Measurements from ENCODE around the gene STC2.

Gene STC2

DNA sequence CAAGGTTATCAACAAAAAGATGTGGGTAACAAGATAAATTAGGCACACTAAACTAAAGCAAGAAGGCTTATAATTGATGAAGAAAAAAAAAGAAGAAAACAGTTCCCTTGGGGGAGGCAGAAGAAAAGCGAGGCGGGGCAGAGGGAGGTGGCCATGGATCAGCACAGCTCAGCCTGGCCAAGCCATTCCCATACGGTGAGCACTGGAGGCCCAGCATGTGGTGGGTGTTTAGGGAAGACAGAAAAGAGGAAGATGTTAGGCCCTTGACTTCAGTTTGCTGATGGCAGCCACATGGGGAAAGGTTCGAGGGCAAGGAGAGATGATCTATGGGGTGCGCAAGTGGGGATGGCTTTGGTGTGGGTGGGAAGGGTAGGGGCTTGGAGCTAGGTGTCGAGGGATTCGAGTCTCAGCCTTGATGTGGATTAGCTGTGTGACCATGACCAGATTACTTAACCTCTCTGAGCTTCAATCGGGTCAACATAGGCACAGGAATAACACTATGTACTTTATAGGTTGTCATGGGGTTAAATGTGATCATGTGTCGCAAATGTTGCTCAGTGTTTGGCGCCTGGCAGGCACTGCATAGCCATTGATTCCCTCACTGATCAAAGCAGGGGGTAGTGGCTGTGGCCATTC is 10.3 kb upstream of the STC2 start:
- no peaks in the 10 kb centered on the region for H3F3A ChIP-seq (ENCODE audit: control insufficient read depth, insufficient read depth)
- no peaks in the 10 kb centered on the region for H3K36me3 ChIP-seq (ENCODE audit: control insufficient read depth, low read length)
- H3K4me2 ChIP-seq (ENCODE audit: low read length), result no peak overlapping the region
- H3K4me1 ChIP-seq (ENCODE audit: control insufficient read depth, low read length), result no peaks in the 10 kb centered on the region
- H3K27me3 ChIP-seq (ENCODE audit: control insufficient read depth, low read length), result no peaks in the 10 kb centered on the region
- no peaks in the 10 kb centered on the region for H4K20me1 ChIP-seq (ENCODE audit: control insufficient read depth, insufficient read depth, low read depth, low read length)
- TF ChIP-seq, protein P1, sequence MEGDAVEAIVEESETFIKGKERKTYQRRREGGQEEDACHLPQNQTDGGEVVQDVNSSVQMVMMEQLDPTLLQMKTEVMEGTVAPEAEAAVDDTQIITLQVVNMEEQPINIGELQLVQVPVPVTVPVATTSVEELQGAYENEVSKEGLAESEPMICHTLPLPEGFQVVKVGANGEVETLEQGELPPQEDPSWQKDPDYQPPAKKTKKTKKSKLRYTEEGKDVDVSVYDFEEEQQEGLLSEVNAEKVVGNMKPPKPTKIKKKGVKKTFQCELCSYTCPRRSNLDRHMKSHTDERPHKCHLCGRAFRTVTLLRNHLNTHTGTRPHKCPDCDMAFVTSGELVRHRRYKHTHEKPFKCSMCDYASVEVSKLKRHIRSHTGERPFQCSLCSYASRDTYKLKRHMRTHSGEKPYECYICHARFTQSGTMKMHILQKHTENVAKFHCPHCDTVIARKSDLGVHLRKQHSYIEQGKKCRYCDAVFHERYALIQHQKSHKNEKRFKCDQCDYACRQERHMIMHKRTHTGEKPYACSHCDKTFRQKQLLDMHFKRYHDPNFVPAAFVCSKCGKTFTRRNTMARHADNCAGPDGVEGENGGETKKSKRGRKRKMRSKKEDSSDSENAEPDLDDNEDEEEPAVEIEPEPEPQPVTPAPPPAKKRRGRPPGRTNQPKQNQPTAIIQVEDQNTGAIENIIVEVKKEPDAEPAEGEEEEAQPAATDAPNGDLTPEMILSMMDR (IDR thresholded peaks at IDR 0.05; ENCODE audit: low read depth, low read length, poor library complexity, severe bottlenecking), result no peak
- TF ChIP-seq EZH2phosphoT487 (IDR thresholded peaks at IDR 0.05; ENCODE audit: borderline replicate concordance, low read length), result no peak
- H3K79me2 ChIP-seq (ENCODE audit: control insufficient read depth, low read length), result no peaks in the 10 kb centered on the region
- no peak overlapping the region for H3K27ac ChIP-seq (ENCODE audit: low read depth, low read length)
- no peaks in the 10 kb centered on the region for H3K9me3 ChIP-seq (ENCODE audit: control insufficient read depth, insufficient read depth, low read length)
- no peak overlapping the region for H3K4me3 ChIP-seq (ENCODE audit: low read length)
- H3K9me2 ChIP-seq (replicated peaks; ENCODE audit: control insufficient read depth, low read length), result no peaks in the 10 kb centered on the region

DNA sequence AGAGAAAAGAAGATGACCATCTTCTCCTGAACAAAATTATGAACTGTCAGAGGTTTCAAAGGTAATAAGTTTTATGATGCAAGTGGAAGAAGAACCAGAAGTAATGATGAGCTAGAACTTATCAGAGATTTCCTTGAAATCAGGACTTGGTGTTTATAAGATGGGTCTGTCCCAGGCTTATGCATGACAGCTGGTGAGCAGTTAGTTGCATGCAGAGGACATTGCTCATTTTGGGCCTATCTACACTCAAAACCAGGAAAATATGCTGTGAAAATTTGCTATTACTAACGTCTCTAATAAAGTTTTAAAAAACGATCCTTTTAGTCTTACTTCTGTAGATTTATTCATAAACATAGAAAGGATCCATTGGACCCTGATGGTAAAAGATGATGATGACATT is 6.6 kb upstream of the STC2 start:
- Histone ChIP-seq H3K27ac (ENCODE audit: low read depth, low read length) (no peak overlapping the region), H3K36me3 (ENCODE audit: control insufficient read depth, low read length) (no peaks in the 10 kb centered on the region), H3K4me1 (ENCODE audit: control insufficient read depth, low read length) (peaks cover 4% of the 10 kb centered on the region; the same call in 1 of the 2 replicates), H3K79me2 (ENCODE audit: control insufficient read depth, low read length) (no peaks in the 10 kb centered on the region), H3K27me3 (ENCODE audit: control insufficient read depth, low read length) (no peaks in the 10 kb centered on the region), H3K9me2 (replicated peaks; ENCODE audit: control insufficient read depth, low read length) (no peaks in the 10 kb centered on the region), H3K4me3 (ENCODE audit: low read length) (no peak overlapping the region), H3F3A (ENCODE audit: control insufficient read depth, insufficient read depth) (no peaks in the 10 kb centered on the region), H3K4me2 (ENCODE audit: low read length) (no peak overlapping the region), H4K20me1 (ENCODE audit: control insufficient read depth, insufficient read depth, low read depth, low read length) (no peaks in the 10 kb centered on the region), H3K9me3 (ENCODE audit: control insufficient read depth, insufficient read depth, low read length) (no peaks in the 10 kb centered on the region)
- TF ChIP-seq, protein P1 (IDR thresholded peaks at IDR 0.05; ENCODE audit: low read depth, low read length, poor library complexity, severe bottlenecking), result no peak
- TF ChIP-seq EZH2phosphoT487 (IDR thresholded peaks at IDR 0.05; ENCODE audit: borderline replicate concordance, low read length), result no peak

DNA sequence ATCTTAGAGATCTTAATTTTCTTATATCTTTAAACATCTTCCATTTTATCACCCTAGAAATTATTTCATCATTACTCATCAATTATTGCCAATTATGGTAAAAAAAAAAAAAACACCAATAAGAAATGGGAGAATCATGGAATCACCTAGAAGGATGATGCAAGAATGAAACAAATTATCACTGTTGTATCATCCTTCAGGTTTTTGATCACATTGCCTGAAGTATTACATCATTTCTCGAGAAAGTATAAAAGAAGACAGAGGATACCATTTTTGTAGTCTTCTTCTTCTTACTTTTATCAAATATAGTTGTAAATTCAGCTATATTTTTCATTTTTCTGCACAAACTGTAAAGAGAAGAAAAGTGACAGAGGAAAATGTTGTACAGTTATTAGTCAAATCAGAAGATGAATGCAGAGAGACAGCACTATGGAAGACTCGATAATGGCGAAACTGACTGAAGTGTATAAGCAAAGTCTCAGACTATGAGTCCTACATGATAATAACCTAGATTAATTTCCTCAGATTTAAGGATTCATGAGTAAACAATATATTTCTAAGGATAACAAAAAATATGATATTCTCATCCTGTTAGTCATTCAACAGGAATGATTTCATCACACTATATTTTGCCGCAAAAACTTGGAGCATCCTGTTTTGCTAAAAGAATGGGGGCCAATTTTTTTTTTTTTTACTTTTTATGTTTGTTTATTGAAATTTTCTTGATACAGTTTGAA is 5.9 kb upstream of the STC2 start:
- Histone ChIP-seq H3K9me2 (replicated peaks; ENCODE audit: control insufficient read depth, low read length) (no peaks in the 10 kb centered on the region), H4K20me1 (ENCODE audit: control insufficient read depth, insufficient read depth, low read depth, low read length) (no peaks in the 10 kb centered on the region), H3K36me3 (ENCODE audit: control insufficient read depth, low read length) (no peaks in the 10 kb centered on the region), H3K27ac (ENCODE audit: low read depth, low read length) (no peak overlapping the region), H3K9me3 (ENCODE audit: control insufficient read depth, insufficient read depth, low read length) (no peaks in the 10 kb centered on the region), H3F3A (ENCODE audit: control insufficient read depth, insufficient read depth) (no peaks in the 10 kb centered on the region), H3K27me3 (ENCODE audit: control insufficient read depth, low read length) (no peaks in the 10 kb centered on the region), H3K4me1 (ENCODE audit: control insufficient read depth, low read length) (peaks cover 4% of the 10 kb centered on the region; the same call in 1 of the 2 replicates), H3K79me2 (ENCODE audit: control insufficient read depth, low read length) (no peaks in the 10 kb centered on the region), H3K4me2 (ENCODE audit: low read length) (no peak overlapping the region), H3K4me3 (ENCODE audit: low read length) (no peak overlapping the region)
- TF ChIP-seq, protein P1 (IDR thresholded peaks at IDR 0.05; ENCODE audit: low read depth, low read length, poor library complexity, severe bottlenecking), result no peak
- TF ChIP-seq EZH2phosphoT487 (IDR thresholded peaks at IDR 0.05; ENCODE audit: borderline replicate concordance, low read length), result no peak

Data from DOHH2 (cell line).